K562 (cell line): Measurements from ENCODE around the gene HSPA1L. TPM values are rescaled to one million over a fixed set of nuclear protein-coding genes. Genes with fewer than 3 reads are reported as not detected.

ENCODE experiments used
- EP300 ChIP-seq: IDR thresholded peaks from 2 replicates; pipeline ENCODE4 v1.6.1; 2012; ENCODE audit warnings: low read length, improper control_type of control experiment
- ESRRA ChIP-seq: fragments of 450-650 bp; IDR thresholded peaks from 2 replicates; pipeline ENCODE4 v1.6.1; 2014; ENCODE audit warnings: low read depth, mild to moderate bottlenecking, moderate library complexity, borderline replicate concordance
- HEY1 ChIP-seq: fragments of 250-450 bp; sonication (Bioruptor Pico); IDR thresholded peaks from 2 replicates; pipeline ENCODE4 v1.5.0; 2020; ENCODE audit warnings: mild to moderate bottlenecking, moderate library complexity, borderline replicate concordance
- HMBOX1 ChIP-seq: sonication (generic); IDR thresholded peaks from 2 replicates; pipeline ENCODE4 v1.6.1; 2016
- HMGN3 ChIP-seq: IDR thresholded peaks from 2 replicates; pipeline ENCODE4 v1.6.1; 2011; ENCODE audit warnings: borderline replicate concordance, low read depth, mild to moderate bottlenecking, mixed read lengths, low read length; ENCODE audit not compliant: insufficient read length; ENCODE audit errors: extremely low read depth
- IRF9 ChIP-seq: fragments of 450-650 bp; IDR thresholded peaks from 2 replicates; pipeline ENCODE4 v1.6.1; 2016; ENCODE audit warnings: missing biosample characterization, missing genetic modification characterization
- KLF6 ChIP-seq: fragments of 250-450 bp; sonication (Bioruptor Pico); IDR thresholded peaks from 2 replicates; pipeline ENCODE4 v1.4.0; 2020; ENCODE audit warnings: mild to moderate bottlenecking, moderate library complexity, borderline replicate concordance
- MBD1 ChIP-seq: fragments of 250-450 bp; sonication (Bioruptor Pico); IDR thresholded peaks from 2 replicates; pipeline ENCODE4 v1.8.0; 2022; ENCODE audit warnings: inconsistent platforms
- MLX ChIP-seq, 2 experiments: fragments of 450-650 bp in 1 of 2; sonication (generic) in 1 of 2; formaldehyde crosslinking; conservative IDR thresholded peaks; 2 replicates each; pipeline versions ENCODE4 v1.4.0 to v1.8.1; 2020 to 2022; ENCODE audit warnings: mild to moderate bottlenecking in 1 of 2, missing genetic modification reagents in 1 of 2
- MYC ChIP-seq, 2 experiments: fragments of 250-450 bp in 1 of 2; sonication (Bioruptor Pico) in 1 of 2; IDR thresholded peaks; 2 replicates each; pipeline versions ENCODE4 v1.5.1 to v1.6.1; 2012 to 2021; ENCODE audit warnings: low read depth in 2 of 2, borderline replicate concordance in 1 of 2, improper control_type of control experiment in 1 of 2, low read length in 1 of 2, mild to moderate bottlenecking in 1 of 2, moderate library complexity in 1 of 2
- NR3C1 ChIP-seq: sonication (generic); formaldehyde crosslinking; IDR thresholded peaks from 2 replicates; pipeline ENCODE4 v1.8.1; 2022; ENCODE audit warnings: missing genetic modification reagents
- USF2 ChIP-seq: sonication (generic); formaldehyde crosslinking; IDR thresholded peaks from 2 replicates; pipeline ENCODE4 v1.5.0; 2020; ENCODE audit warnings: missing genetic modification reagents
- YBX1 ChIP-seq: fragments of 450-650 bp; IDR thresholded peaks from 2 replicates; pipeline ENCODE4 v1.7.1; 2016; ENCODE audit warnings: mild to moderate bottlenecking
- ZBTB33 ChIP-seq: sonication (generic); formaldehyde crosslinking; IDR thresholded peaks from 2 replicates; pipeline ENCODE4 v1.8.1; 2023; ENCODE audit warnings: mild to moderate bottlenecking, missing genetic modification reagents
- ZBTB49 ChIP-seq: sonication (generic); formaldehyde crosslinking; IDR thresholded peaks from 2 replicates; pipeline ENCODE4 v1.8.0; 2022; ENCODE audit warnings: missing genetic modification reagents, mild to moderate bottlenecking, borderline replicate concordance
- ZEB2 ChIP-seq: fragments of 450-650 bp; IDR thresholded peaks from 2 replicates; pipeline ENCODE4 v1.6.1; 2016
- polyA plus RNA-seq, 8 experiments: library from polyadenylated mRNA; depleted of rRNA in 4 of 8; stranded (reverse) in 5 of 8; unstranded in 3 of 8; fragments of >200 nt; fragmentation: Nextera tagmentation in 2 of 8; fragmentation: Illumina TruSeq in 1 of 8; extraction: Ambion mirVana in 2 of 8; extraction: Trizol in 1 of 8; gene quantifications; 2 replicates each; pipeline versions ENCODE4 v1.2.1 to v1.2.3, GENCODE V29; 2011 to 2014; ENCODE audit warnings: inconsistent platforms in 1 of 8, missing spikeins in 1 of 8
- total RNA-seq, 7 experiments: library from RNA; depleted of rRNA in 6 of 7; stranded (reverse); fragments of >200 nt in 6 of 7; fragmentation: Illumina TruSeq in 2 of 7; extraction: Trizol in 2 of 7; gene quantifications; 2 replicates each; pipeline versions ENCODE4 v1.2.1 to v1.2.3, GENCODE V29; 2011 to 2021; ENCODE audit warnings: low replicate concordance in 1 of 7

HSPA1L gene
- total and polyA plus RNA-seq, 9 of the 15 experiments (the other 6 are each of a cell fraction or from before 2014, with no cell fraction given), result 0.14 to 2.1 (median 1.3) TPM

- no peak for TF ChIP-seq ZBTB33 (CRISPR knock-in tag)
- no peak for TF ChIP-seq ESRRA
- TF ChIP-seq ZEB2, result peak; percentile 32; the same call in 1 of the 2 replicates
- no peak for TF ChIP-seq KLF6
- TF ChIP-seq YBX1, result no peak
- TF ChIP-seq MYC (IDR thresholded peaks at IDR 0.05; ENCODE audit: low read depth, low read length), result 0 out of 2 replicates have a peak, but pooled peaks have one; percentile 11
- peak; percentile 96; the same call in 1 of the 2 replicates for TF ChIP-seq MYC (CRISPR knock-in tag; IDR thresholded peaks at IDR 0.05; ENCODE audit: borderline replicate concordance, low read depth)
- no peak for TF ChIP-seq HMGN3
- TF ChIP-seq MBD1 (CRISPR knock-in tag), result no peak
- no peak for TF ChIP-seq NR3C1 (CRISPR knock-in tag)
- TF ChIP-seq HMBOX1, result no peak
- peak in 1 of 2 experiments; percentile 37; a peak in 1 of 4 replicates for TF ChIP-seq MLX (CRISPR knock-in tag; conservative IDR thresholded peaks at IDR 0.05)
- no peak for TF ChIP-seq IRF9
- no peak for TF ChIP-seq HEY1 (CRISPR knock-in tag)
- no peak for TF ChIP-seq ZBTB49 (CRISPR knock-in tag)
- no peak for TF ChIP-seq EP300
- TF ChIP-seq USF2, result no peak
These were observed 20.0 kb downstream of the HSPA1L start (continued) for GRCh38 chr6:31794866-31795615.
